Measurements from ENCODE around the gene NFATC4.

Gene NFATC4

GRCh38 chr14:24411443-24412389, 43.7 kb downstream of the NFATC4 start:
- no peak for DNase-seq

- no peak for DNase-seq
Observed at GRCh38 chr14:24414077-24414476, 46.1 kb downstream of the NFATC4 start.

- DNase-seq = no peak
Observed at GRCh38 chr14:24414732-24415420, 46.9 kb downstream of the NFATC4 start.

GRCh38 chr14:24415421-24416253, 47.7 kb downstream of the NFATC4 start:
- DNase-seq = no peak

- no peak for DNase-seq
Observed at GRCh38 chr14:24416254-24416931, 48.4 kb downstream of the NFATC4 start.

GRCh38 chr14:24416932-24417619, 49.1 kb downstream of the NFATC4 start:
- no peak for DNase-seq

GRCh38 chr14:24417832-24418491, 50.0 kb downstream of the NFATC4 start:
- no peak for DNase-seq

- no peak for DNase-seq
Observed at GRCh38 chr14:24418492-24418873, 50.5 kb downstream of the NFATC4 start.

- DNase-seq = no peak
Observed at GRCh38 chr14:24422261-24422660, 54.3 kb downstream of the NFATC4 start.

- no peak for DNase-seq
Observed at GRCh38 chr14:24422694-24423601, 55.0 kb downstream of the NFATC4 start.

GRCh38 chr14:24425704-24426103, 57.7 kb downstream of the NFATC4 start:
- no peak for DNase-seq

- DNase-seq = no peak
Observed at GRCh38 chr14:24426150-24426911, 58.3 kb downstream of the NFATC4 start.

- no peak for DNase-seq
Observed at GRCh38 chr14:24426912-24427536, 59.0 kb downstream of the NFATC4 start.

- no peak for DNase-seq
Observed at GRCh38 chr14:24427537-24428508, 59.8 kb downstream of the NFATC4 start.

- no peak for DNase-seq
Observed at GRCh38 chr14:24428628-24429394, 60.8 kb downstream of the NFATC4 start.
